ENCODE data around the gene KHDRBS2. TPM values are rescaled to one million over a fixed set of nuclear protein-coding genes. Genes with fewer than 3 reads are reported as not detected.

The KHDRBS2 gene
- total RNA-seq, 1 experiment from 2014 or later = not detected

GRCh38 chr6:62192593-62192992, 93.4 kb downstream of the KHDRBS2 start:
- POLR2A ChIA-PET (ENCODE audit: low non-redundant PET) = no interaction called here
- no peaks in the 10 kb centered on the region for H3K27me3 ChIP-seq (replicated peaks; ENCODE audit: insufficient read depth, low read depth, low read length, poor library complexity)
- no TSS peak for BruUV-seq (replicated peaks)

GRCh38 chr6:62175195-62175594, 110.8 kb downstream of the KHDRBS2 start:
- no peak for DNase-seq (ENCODE audit: low spot score)
- no peak for TF ChIP-seq CTCF (conservative IDR thresholded peaks at IDR 0.05; ENCODE audit: low read depth, low read length)
- TF ChIP-seq EZH2 (IDR thresholded peaks at IDR 0.05; ENCODE audit: borderline replicate concordance, low read depth, low read length, poor library complexity, severe bottlenecking) = no peak
- BruUV-seq (replicated peaks) = no TSS peak
- ChIA-PET POLR2A (ENCODE audit: low non-redundant PET) (no interaction called here), CTCF (no interaction called here)
- Histone ChIP-seq H3K27me3 (replicated peaks; ENCODE audit: insufficient read depth, low read depth, low read length, poor library complexity) (no peaks in the 10 kb centered on the region), H3K4me3 (ENCODE audit: low read depth, low read length, poor library complexity, severe bottlenecking) (no peak overlapping the region), H3K36me3 (ENCODE audit: insufficient read depth, low read length, poor library complexity, severe bottlenecking) (no peaks in the 10 kb centered on the region), H3K27ac (ENCODE audit: low read depth, low read length, poor library complexity, severe bottlenecking) (no peak overlapping the region), H3K9me3 (ENCODE audit: low read depth, low read length, poor library complexity, severe bottlenecking) (peaks cover 25% of the 10 kb centered on the region), H3K4me1 (ENCODE audit: insufficient read depth, low read length, poor library complexity, severe bottlenecking) (no peaks in the 10 kb centered on the region)
- intact Hi-C loops (cut with micrococcal nuclease; ENCODE audit: unreplicated experiment) = no loop called here

More at GRCh38 chr6:62192593-62192992, 93.4 kb downstream of the KHDRBS2 start:
- Histone ChIP-seq H3K27ac (ENCODE audit: low read depth, low read length, poor library complexity, severe bottlenecking) (no peak overlapping the region), H3K36me3 (ENCODE audit: insufficient read depth, low read length, poor library complexity, severe bottlenecking) (no peaks in the 10 kb centered on the region), H3K4me1 (ENCODE audit: insufficient read depth, low read length, poor library complexity, severe bottlenecking) (no peaks in the 10 kb centered on the region), H3K4me3 (ENCODE audit: low read depth, low read length, poor library complexity, severe bottlenecking) (no peak overlapping the region), H3K9me3 (ENCODE audit: low read depth, low read length, poor library complexity, severe bottlenecking) (peaks cover 41% of the 10 kb centered on the region)
- DNase-seq (ENCODE audit: low spot score) = no peak
- intact Hi-C loops (cut with micrococcal nuclease; ENCODE audit: unreplicated experiment) = no loop called here
- no peak for TF ChIP-seq EZH2 (IDR thresholded peaks at IDR 0.05; ENCODE audit: borderline replicate concordance, low read depth, low read length, poor library complexity, severe bottlenecking)
- TF ChIP-seq CTCF (conservative IDR thresholded peaks at IDR 0.05; ENCODE audit: low read depth, low read length) = no peak
- CTCF ChIA-PET = no interaction called here

GRCh38 chr6:62174548-62174947, 111.5 kb downstream of the KHDRBS2 start:
- intact Hi-C loops (cut with micrococcal nuclease; ENCODE audit: unreplicated experiment) = no loop called here
- no peaks in the 10 kb centered on the region for H3K36me3 ChIP-seq (ENCODE audit: insufficient read depth, low read length, poor library complexity, severe bottlenecking)
- TF ChIP-seq EZH2 (IDR thresholded peaks at IDR 0.05; ENCODE audit: borderline replicate concordance, low read depth, low read length, poor library complexity, severe bottlenecking) = no peak
- no peak for TF ChIP-seq CTCF (conservative IDR thresholded peaks at IDR 0.05; ENCODE audit: low read depth, low read length)
- no peaks in the 10 kb centered on the region for H3K27me3 ChIP-seq (replicated peaks; ENCODE audit: insufficient read depth, low read depth, low read length, poor library complexity)
- CTCF ChIA-PET = no interaction called here
- POLR2A ChIA-PET (ENCODE audit: low non-redundant PET) = no interaction called here
- no peak for DNase-seq (ENCODE audit: low spot score)
- no peaks in the 10 kb centered on the region for H3K4me1 ChIP-seq (ENCODE audit: insufficient read depth, low read length, poor library complexity, severe bottlenecking)
- H3K27ac ChIP-seq (ENCODE audit: low read depth, low read length, poor library complexity, severe bottlenecking) = no peak overlapping the region
- no peak overlapping the region for H3K4me3 ChIP-seq (ENCODE audit: low read depth, low read length, poor library complexity, severe bottlenecking)
- peaks cover 19% of the 10 kb centered on the region for H3K9me3 ChIP-seq (ENCODE audit: low read depth, low read length, poor library complexity, severe bottlenecking)
- BruUV-seq (replicated peaks) = no TSS peak
